HepG2 (cell line): ENCODE measurements around the gene TPRN. TPM values are rescaled to one million over a fixed set of nuclear protein-coding genes. Genes with fewer than 3 reads are reported as not detected.

Experiments used
- ATM ChIP-seq: fragments of 450-650 bp; IDR thresholded peaks from 2 replicates; pipeline ENCODE4 v1.7.1; 2017; ENCODE audit warnings: mild to moderate bottlenecking, borderline replicate concordance
- CTCF ChIP-seq: sonication (generic); formaldehyde crosslinking; IDR thresholded peaks from 2 replicates; pipeline ENCODE4 v1.5.0; 2020; ENCODE audit warnings: mild to moderate bottlenecking, missing genetic modification reagents, moderate library complexity
- DPF2 ChIP-seq: sonication (generic); formaldehyde crosslinking; IDR thresholded peaks from 2 replicates; pipeline ENCODE4 v1.4.0; 2020; ENCODE audit warnings: mild to moderate bottlenecking, low read depth, missing genetic modification reagents, borderline replicate concordance
- FOXP1 ChIP-seq, 2 experiments: fragments of 450-650 bp in 1 of 2; IDR thresholded peaks; 2 replicates each; pipeline ENCODE4 v1.6.1; 2017 to 2018; ENCODE audit warnings: antibody characterized with exemption in 1 of 2
- GATAD2A ChIP-seq: IDR thresholded peaks from 2 replicates; pipeline ENCODE4 v1.6.1; 2016
- HBP1 ChIP-seq: IDR thresholded peaks from 2 replicates; pipeline ENCODE4 v1.6.1; 2016; ENCODE audit warnings: low read depth, control low read depth
- JUN ChIP-seq: sonication (generic); formaldehyde crosslinking; IDR thresholded peaks from 2 replicates; pipeline ENCODE4 v1.4.0; 2020; ENCODE audit warnings: mild to moderate bottlenecking, missing genetic modification reagents
- LRRFIP1 ChIP-seq: sonication (generic); formaldehyde crosslinking; conservative IDR thresholded peaks from 2 replicates; pipeline ENCODE4 v1.4.0; 2020; ENCODE audit warnings: missing genetic modification reagents
- MAZ ChIP-seq, 2 experiments: sonication (generic) in 1 of 2; formaldehyde crosslinking in 1 of 2; IDR thresholded peaks; 2 replicates each; pipeline versions ENCODE4 v1.5.0 to v1.6.1; 2012 to 2020; ENCODE audit warnings: low read depth in 2 of 2, mild to moderate bottlenecking in 2 of 2, borderline replicate concordance in 1 of 2, improper control_type of control experiment in 1 of 2, low read length in 1 of 2, missing genetic modification reagents in 1 of 2, moderate library complexity in 1 of 2
- MXD4 ChIP-seq: IDR thresholded peaks from 2 replicates; pipeline ENCODE4 v1.6.1; 2016; ENCODE audit warnings: mild to moderate bottlenecking, missing biosample characterization, missing genetic modification reagents
- PHF5A ChIP-seq: IDR thresholded peaks from one replicate; pipeline ENCODE4 v1.6.1; 2018; ENCODE audit warnings: low read depth, missing genetic modification reagents; ENCODE audit not compliant: unreplicated experiment
- RARA ChIP-seq: IDR thresholded peaks from 2 replicates; pipeline ENCODE4 v1.6.1; 2016; ENCODE audit warnings: missing genetic modification reagents, missing compliant biosample characterization
- ZFX ChIP-seq: sonication (generic); formaldehyde crosslinking; IDR thresholded peaks from 2 replicates; pipeline ENCODE4 v1.4.0; 2020; ENCODE audit warnings: mild to moderate bottlenecking, low read depth, missing genetic modification reagents, moderate library complexity
- ZMAT5 ChIP-seq: sonication (generic); formaldehyde crosslinking; IDR thresholded peaks from 2 replicates; pipeline ENCODE4 v1.5.0; 2020; ENCODE audit warnings: mild to moderate bottlenecking, low read depth, missing genetic modification reagents, borderline replicate concordance
- ZNF101 ChIP-seq: sonication (generic); formaldehyde crosslinking; IDR thresholded peaks from 2 replicates; pipeline ENCODE4 v1.4.0; 2020; ENCODE audit warnings: mild to moderate bottlenecking, low read depth, missing genetic modification reagents, borderline replicate concordance
- ZNF280B ChIP-seq: sonication (generic); formaldehyde crosslinking; IDR thresholded peaks from 2 replicates; pipeline ENCODE4 v1.5.0; 2020; ENCODE audit warnings: missing genetic modification reagents, mild to moderate bottlenecking, borderline replicate concordance
- ZNF546 ChIP-seq: sonication (generic); formaldehyde crosslinking; conservative IDR thresholded peaks from 2 replicates; pipeline ENCODE4 v1.8.1; 2023; ENCODE audit warnings: mild to moderate bottlenecking, missing genetic modification reagents
- ZNF839 ChIP-seq: sonication (generic); formaldehyde crosslinking; IDR thresholded peaks from 2 replicates; pipeline ENCODE4 v1.4.0; 2020; ENCODE audit warnings: missing genetic modification reagents, mild to moderate bottlenecking, borderline replicate concordance
- ZSCAN12 ChIP-seq: sonication (generic); formaldehyde crosslinking; IDR thresholded peaks from 2 replicates; pipeline ENCODE4 v1.9.0; 2021; ENCODE audit warnings: mild to moderate bottlenecking, missing genetic modification reagents
- ZSCAN31 ChIP-seq: sonication (generic); formaldehyde crosslinking; IDR thresholded peaks from 2 replicates; pipeline ENCODE4 v1.5.0; 2020; ENCODE audit warnings: low read depth, mild to moderate bottlenecking, missing genetic modification reagents
- polyA plus RNA-seq, 8 experiments: library from polyadenylated mRNA; depleted of rRNA in 3 of 8; stranded (reverse) in 7 of 8; unstranded in 1 of 8; fragments of >200 nt; fragmentation: Illumina TruSeq in 4 of 8; extraction: Trizol in 4 of 8; gene quantifications; 2 replicates each; pipeline versions ENCODE4 v1.2.1 to v1.2.3, GENCODE V29; 2011 to 2016; ENCODE audit warnings: low read depth in 4 of 8, missing spikeins in 1 of 8, mixed read lengths in 1 of 8; ENCODE audit not compliant: insufficient read depth in 1 of 8
- total RNA-seq, 5 experiments: library from RNA; depleted of rRNA; stranded (reverse); fragments of >200 nt; fragmentation: Illumina TruSeq; extraction: Trizol; gene quantifications; 2 replicates each; pipeline ENCODE4 v1.2.3, GENCODE V29; 2016; ENCODE audit warnings: low read depth in 1 of 5

TPRN gene
- total and polyA plus RNA-seq, 2 of the 13 experiments (the other 11 are each of a cell fraction or from before 2014, with no cell fraction given) = 10.1 to 19.2 TPM

- TF ChIP-seq ZSCAN31 (CRISPR knock-in tag) = peak; percentile 71; the same call in 1 of the 2 replicates
- TF ChIP-seq JUN = no peak
- peak; percentile 70 for TF ChIP-seq PHF5A (CRISPR knock-in tag)
- peak; percentile 99 for TF ChIP-seq CTCF (CRISPR knock-in tag)
- no peak for TF ChIP-seq ZNF280B (CRISPR knock-in tag)
- peak; percentile 29; the same call in 1 of the 2 replicates for TF ChIP-seq ZNF546 (CRISPR knock-in tag)
- TF ChIP-seq LRRFIP1 (CRISPR knock-in tag) = no peak
- TF ChIP-seq GATAD2A = peak; percentile 79
- no peak for TF ChIP-seq ZMAT5 (CRISPR knock-in tag)
- TF ChIP-seq MXD4 (CRISPR knock-in tag) = peak; percentile 67; the same call in 1 of the 2 replicates
- TF ChIP-seq MAZ (IDR thresholded peaks at IDR 0.05; ENCODE audit: borderline replicate concordance, low read depth, low read length) = peak; percentile 63; the same call in 1 of the 2 replicates
- peak; percentile 87 for TF ChIP-seq MAZ (CRISPR knock-in tag; IDR thresholded peaks at IDR 0.05; ENCODE audit: low read depth)
- no peak for TF ChIP-seq ZNF101 (CRISPR knock-in tag)
- TF ChIP-seq ZFX = peak; percentile 81
- TF ChIP-seq ZSCAN12 = no peak
- TF ChIP-seq HBP1 = peak; percentile 57; the same call in 1 of the 2 replicates
- no peak for TF ChIP-seq FOXP1 (IDR thresholded peaks at IDR 0.05)
- peak; percentile 41; the same call in 1 of the 2 replicates for TF ChIP-seq FOXP1 (CRISPR knock-in tag; IDR thresholded peaks at IDR 0.05)
- TF ChIP-seq ATM = no peak
- peak; percentile 82 for TF ChIP-seq RARA (CRISPR knock-in tag)
- TF ChIP-seq DPF2 (CRISPR knock-in tag) = no peak
- TF ChIP-seq ZNF839 (CRISPR knock-in tag) = peak; percentile 22; the same call in 1 of the 2 replicates
Observed at GRCh38 chr9:137236238-137236935, 35.8 kb upstream of the TPRN start (continued).
